ENCODE data around the gene CARM1. TPM values are rescaled to one million over a fixed set of nuclear protein-coding genes. Genes with fewer than 3 reads are reported as not detected.
A peak's percentile ranks its signal among the peaks of the same experiment; 100 is the strongest.

Gene CARM1
- total RNA-seq, 1 donor from 2014 or later = 78.0 TPM

GRCh38 chr19:10961073-10961860 is 89.9 kb downstream of the CARM1 start:
- TF ChIP-seq CTCF (IDR thresholded peaks at IDR 0.05; ENCODE audit: unreplicated experiment) = no peak
- no peak for DNase-seq (ENCODE audit: low spot score in 2 of 2, unreplicated experiment in 2 of 2)
- H3K27ac Mint-ChIP-seq = peak overlapping the region; percentile 98
- peaks cover 26% of the 10 kb centered on the region for H3K4me1 Mint-ChIP-seq
- peaks cover 2% of the 10 kb centered on the region for H3K36me3 Mint-ChIP-seq
- no peaks in the 10 kb centered on the region for H3K9me3 Mint-ChIP-seq
- H3K4me3 Mint-ChIP-seq = peak overlapping the region; percentile 89
- H3K27me3 Mint-ChIP-seq (ENCODE audit: low read depth) = no peaks in the 10 kb centered on the region

GRCh38 chr19:10962863-10963262 is 91.5 kb downstream of the CARM1 start:
- H3K36me3 Mint-ChIP-seq = peaks cover 2% of the 10 kb centered on the region
- DNase-seq (ENCODE audit: low spot score in 2 of 2, unreplicated experiment in 2 of 2) = no peak
- H3K9me3 Mint-ChIP-seq = no peaks in the 10 kb centered on the region
- peak overlapping the region; percentile 98 for H3K27ac Mint-ChIP-seq
- peak overlapping the region; percentile 89 for H3K4me3 Mint-ChIP-seq
- H3K27me3 Mint-ChIP-seq (ENCODE audit: low read depth) = no peaks in the 10 kb centered on the region
- no peak for TF ChIP-seq CTCF (IDR thresholded peaks at IDR 0.05; ENCODE audit: unreplicated experiment)
- H3K4me1 Mint-ChIP-seq = peaks cover 29% of the 10 kb centered on the region

GRCh38 chr19:10963865-10964264 is 92.5 kb downstream of the CARM1 start:
- H3K9me3 Mint-ChIP-seq = no peaks in the 10 kb centered on the region
- TF ChIP-seq CTCF (IDR thresholded peaks at IDR 0.05; ENCODE audit: unreplicated experiment) = no peak
- no peak for DNase-seq (ENCODE audit: low spot score in 2 of 2, unreplicated experiment in 2 of 2)
- H3K4me1 Mint-ChIP-seq = peaks cover 35% of the 10 kb centered on the region
- H3K4me3 Mint-ChIP-seq = peak overlapping the region; percentile 47
- H3K27me3 Mint-ChIP-seq (ENCODE audit: low read depth) = no peaks in the 10 kb centered on the region
- peaks cover 2% of the 10 kb centered on the region for H3K36me3 Mint-ChIP-seq
- peak overlapping the region; percentile 11 for H3K27ac Mint-ChIP-seq

GRCh38 chr19:10964903-10965302 is 93.5 kb downstream of the CARM1 start:
- Mint-ChIP-seq H3K9me3 (no peaks in the 10 kb centered on the region), H3K27ac (peak overlapping the region; percentile 21), H3K4me1 (peaks cover 32% of the 10 kb centered on the region), H3K36me3 (peaks cover 2% of the 10 kb centered on the region), H3K4me3 (no peak overlapping the region), H3K27me3 (ENCODE audit: low read depth) (no peaks in the 10 kb centered on the region)
- peak; percentile 13 for TF ChIP-seq CTCF (IDR thresholded peaks at IDR 0.05; ENCODE audit: unreplicated experiment)
- DNase-seq (ENCODE audit: low spot score in 2 of 2, unreplicated experiment in 2 of 2) = no peak

GRCh38 chr19:10965398-10965797 is 94.0 kb downstream of the CARM1 start:
- Mint-ChIP-seq H3K27me3 (ENCODE audit: low read depth) (no peaks in the 10 kb centered on the region), H3K4me1 (peaks cover 32% of the 10 kb centered on the region), H3K4me3 (no peak overlapping the region), H3K36me3 (peaks cover 2% of the 10 kb centered on the region), H3K9me3 (no peaks in the 10 kb centered on the region), H3K27ac (peak overlapping the region; percentile 71)
- no peak for DNase-seq (ENCODE audit: low spot score in 2 of 2, unreplicated experiment in 2 of 2)
- TF ChIP-seq CTCF (IDR thresholded peaks at IDR 0.05; ENCODE audit: unreplicated experiment) = no peak

All from mesothelial cell of epicardium (in vitro differentiated cells).